NCI-H345 treated with DMSO at 0.1 percent for 48 hours (cell line): ENCODE data around the gene SLC9A9.

Source experiments
- DNase-seq: peaks from one replicate; lab custom pipeline; 2025; ENCODE audit not compliant: unreplicated experiment; lab: John Stamatoyannopoulos, UW

SLC9A9 gene

GRCh38 chr3:143514874-143515273, 333.4 kb downstream of the SLC9A9 start:
- no peak for DNase-seq

GRCh38 chr3:143514109-143514508, 334.2 kb downstream of the SLC9A9 start:
- DNase-seq = no peak

DNA sequence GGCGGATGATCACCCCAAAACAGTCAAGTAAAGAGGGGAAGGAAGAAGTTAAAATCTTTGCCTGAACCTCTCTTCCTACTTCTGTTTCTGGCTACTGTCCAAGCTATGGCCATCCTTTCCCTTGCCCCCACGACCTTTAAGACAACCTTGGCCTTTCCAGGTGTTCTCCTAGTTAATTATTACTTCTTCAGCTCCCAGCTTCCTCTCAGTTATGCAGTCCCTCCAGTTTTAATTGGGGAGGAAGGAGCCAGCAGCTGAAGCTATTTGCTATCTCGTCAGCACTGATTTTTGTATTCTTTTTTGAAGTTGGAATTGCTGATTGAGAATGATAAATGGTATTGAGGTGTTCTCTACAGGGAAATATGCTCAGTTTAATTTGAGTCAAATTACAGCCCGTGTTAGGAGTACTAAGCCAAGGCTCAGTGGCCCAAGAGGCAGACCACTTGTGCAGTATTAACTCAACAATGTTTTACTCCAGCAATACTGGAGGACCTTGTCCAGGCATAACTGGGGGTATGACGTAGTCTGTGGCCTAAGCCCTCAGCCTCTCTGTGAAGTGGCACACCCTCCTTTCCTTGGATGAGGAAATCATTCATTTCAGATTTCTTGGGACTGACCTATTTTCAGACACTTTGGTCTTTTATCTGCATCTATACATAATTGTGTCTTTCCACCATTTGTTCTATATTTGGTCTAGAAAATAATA, 336.9 kb downstream of the SLC9A9 start:
- no peak for DNase-seq

- no peak for DNase-seq
Observed at GRCh38 chr3:143510601-143511000, 337.7 kb downstream of the SLC9A9 start.

DNA sequence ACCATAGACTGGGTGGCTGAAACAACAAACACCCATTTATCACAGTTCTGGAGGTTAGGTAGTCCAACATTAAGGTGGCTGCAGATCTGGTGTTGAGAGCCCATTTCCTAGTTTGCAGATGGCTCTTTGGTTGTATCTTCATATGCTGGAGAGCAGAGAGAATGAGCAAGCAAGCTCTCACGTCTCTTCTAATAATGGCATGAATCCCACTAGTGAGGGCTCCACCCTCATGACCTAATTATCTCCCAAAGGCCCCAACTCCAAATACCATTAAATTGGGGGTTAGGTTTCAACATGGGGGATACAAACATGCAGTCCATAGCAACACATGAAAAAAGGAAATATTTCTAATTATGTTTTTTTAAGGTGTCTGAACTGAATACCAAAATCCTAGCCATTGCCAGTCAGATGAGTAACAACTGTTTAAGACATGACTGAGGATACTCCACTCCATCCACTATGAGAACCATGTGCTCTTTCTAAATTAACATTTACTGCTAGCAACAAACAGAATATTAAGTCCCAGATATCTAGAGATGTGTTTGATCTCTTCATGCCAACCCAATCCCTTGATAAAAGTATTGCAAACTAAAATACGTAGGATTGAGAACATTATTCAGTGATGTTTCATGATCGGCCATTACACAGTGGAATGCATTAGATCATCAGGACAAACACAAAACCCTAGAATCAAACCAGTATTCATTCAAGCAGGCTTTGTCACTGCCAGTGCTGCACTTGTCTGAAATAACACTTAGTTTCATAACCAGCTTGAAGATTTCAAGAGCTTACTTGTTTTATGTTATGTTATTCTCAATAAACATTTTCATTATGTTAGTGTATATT, 340.3 kb downstream of the SLC9A9 start:
- DNase-seq = no peak

DNA sequence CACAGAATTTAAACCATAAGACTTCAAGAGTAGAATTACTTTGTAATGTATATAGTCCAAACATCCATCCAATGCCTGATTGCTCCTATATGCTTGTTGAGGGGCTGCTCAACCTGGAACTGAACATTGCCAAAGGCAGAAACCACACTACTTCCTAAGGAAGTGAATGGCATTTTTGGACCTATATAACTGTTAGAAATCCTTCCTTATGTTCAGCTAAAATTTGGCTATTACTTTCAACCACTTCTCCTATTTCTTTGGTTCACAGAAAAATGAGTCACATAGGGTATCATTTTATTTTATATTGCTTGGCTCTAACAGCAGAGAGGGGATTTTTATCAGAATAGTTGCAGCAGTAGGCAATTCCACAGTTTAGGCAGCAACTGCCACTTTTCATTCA, 342.1 kb downstream of the SLC9A9 start:
- no peak for DNase-seq

DNA sequence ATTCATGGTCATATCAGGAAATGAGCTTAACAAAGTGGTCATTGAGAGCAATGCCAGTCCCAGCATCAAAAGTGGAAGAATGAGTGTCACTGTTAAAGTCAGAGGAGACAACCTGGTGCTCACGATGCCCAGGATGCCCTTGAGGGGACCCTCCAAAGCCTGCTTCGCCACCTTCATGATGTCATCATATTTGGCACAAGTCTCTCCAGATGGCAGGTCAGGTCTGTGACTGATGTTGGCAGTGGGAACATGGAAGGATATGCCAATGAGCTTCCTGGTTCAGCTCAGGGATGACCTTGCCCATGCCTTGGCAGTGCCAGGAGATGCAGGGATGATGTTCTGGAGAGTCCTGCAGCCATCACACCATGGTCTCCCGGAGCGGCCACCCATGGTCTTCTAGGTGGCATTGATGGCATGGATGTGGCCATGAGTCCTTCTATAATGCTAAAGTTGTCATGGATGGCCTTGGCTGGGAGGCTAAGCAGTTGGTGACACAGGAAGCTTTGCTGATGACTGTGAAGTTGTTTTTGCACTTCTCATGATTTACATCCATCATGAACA, 344.9 kb downstream of the SLC9A9 start:
- no peak for DNase-seq

GRCh38 chr3:143502081-143502480, 346.2 kb downstream of the SLC9A9 start:
- no peak for DNase-seq

GRCh38 chr3:143497382-143497781, 350.9 kb downstream of the SLC9A9 start:
- no peak for DNase-seq

DNA sequence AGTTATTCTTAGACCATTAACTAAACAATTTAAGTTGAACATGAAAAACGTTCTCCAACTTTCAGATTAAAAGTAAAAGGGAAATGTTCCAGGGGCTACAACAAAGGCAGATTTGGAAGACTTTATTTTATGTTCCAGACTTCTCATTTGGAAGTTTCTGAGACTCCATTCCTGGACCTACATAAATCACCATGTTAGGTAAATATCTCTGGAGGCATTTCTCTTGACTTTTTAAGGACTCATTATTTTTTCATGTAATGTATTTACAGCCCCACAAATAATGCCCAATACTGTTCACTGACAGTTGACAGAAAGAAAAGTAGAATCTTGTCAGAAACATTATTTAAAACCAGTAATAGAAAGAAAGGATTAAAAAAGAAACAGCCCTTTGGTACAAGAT, 352.1 kb downstream of the SLC9A9 start:
- no peak for DNase-seq

DNA sequence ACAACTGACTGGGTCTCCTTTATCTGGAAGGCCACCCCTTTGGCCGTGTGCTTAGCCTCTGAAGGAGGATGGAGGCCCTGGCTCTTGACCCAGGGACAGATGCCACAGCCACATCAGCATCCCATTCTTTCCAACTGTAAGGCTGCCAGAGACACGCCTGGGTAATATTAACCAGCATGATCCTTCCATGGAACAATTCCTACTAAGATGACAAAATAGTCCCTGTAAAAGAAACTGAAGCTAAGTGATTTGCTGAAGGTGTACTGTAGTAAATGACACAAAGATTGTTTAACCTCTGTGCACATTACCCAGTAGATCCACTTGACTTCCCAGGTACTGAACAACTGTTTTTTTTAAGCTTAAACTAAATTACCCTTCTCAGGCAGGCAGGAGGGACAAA, 352.7 kb downstream of the SLC9A9 start:
- DNase-seq = no peak

DNA sequence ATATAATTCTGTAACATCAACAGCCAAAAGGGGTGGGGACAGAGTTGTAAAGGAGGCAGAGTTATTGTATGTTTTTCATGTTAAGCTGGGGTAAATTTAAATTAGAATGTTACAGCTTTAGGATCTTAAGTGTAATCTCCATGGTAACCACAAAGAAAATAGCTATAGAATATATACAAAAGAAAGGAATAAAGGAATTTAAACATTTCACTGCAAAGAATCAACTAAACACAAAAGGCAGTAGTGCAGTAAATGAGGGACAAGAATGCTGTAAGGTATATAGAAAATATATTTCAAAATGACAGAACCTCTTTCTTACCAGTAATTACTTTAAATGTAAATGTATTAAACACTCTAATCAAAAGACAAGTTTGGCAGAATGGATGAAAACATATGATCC, 361.7 kb downstream of the SLC9A9 start:
- DNase-seq = no peak

GRCh38 chr3:143484846-143485512, 363.3 kb downstream of the SLC9A9 start:
- DNase-seq = no peak

- no peak for DNase-seq
Observed at GRCh38 chr3:143483214-143483613, 365.1 kb downstream of the SLC9A9 start.

GRCh38 chr3:143482106-143483088, 365.9 kb downstream of the SLC9A9 start:
- no peak for DNase-seq

- DNase-seq = no peak
Observed at GRCh38 chr3:143480344-143480743, 367.9 kb downstream of the SLC9A9 start.

DNA sequence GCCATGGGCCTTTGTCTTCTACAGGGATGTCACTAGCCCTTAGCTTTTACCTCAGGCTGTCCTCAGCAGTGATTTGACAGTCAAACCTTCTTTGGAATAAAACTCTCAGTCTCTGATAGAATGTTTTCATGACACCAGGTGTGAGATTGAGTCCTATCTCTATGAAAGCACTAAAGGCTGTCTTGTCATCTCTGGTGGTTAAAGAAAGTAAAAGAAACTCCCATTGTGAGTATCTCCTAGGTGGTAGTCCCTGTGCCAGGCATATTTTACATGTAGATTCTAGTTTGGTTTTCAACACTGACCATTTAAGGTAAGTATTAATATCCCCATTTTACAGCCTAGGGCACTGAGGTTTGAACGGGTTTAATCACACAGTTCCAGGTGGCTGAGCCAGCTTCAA, 368.5 kb downstream of the SLC9A9 start:
- DNase-seq = no peak

DNA sequence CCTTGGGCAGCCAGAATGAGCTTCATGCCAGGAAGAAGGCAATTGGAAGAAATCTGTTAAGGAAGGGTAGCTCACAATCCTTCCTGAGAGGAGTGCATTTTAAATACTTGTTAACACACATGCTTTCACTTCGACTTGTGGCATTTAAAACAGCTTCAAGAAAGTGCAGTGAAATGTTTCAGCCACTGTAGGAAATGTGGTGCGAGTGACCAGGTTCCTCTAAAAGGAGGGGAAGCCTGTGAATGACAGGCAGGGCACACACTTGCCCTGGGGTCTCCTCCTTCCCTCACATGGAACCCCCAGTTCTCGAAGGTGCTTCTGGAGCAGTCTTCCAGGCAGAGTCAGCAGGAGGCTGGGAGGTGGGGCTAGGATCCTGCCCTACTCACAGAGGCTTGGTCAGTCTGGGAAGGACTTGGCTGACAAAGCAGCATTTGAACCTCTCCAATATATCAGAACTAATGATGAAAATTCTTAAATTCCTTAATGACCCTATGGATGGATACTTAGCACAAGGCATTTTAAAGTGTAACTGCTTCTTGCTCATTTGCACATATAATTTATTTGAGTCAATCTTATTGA, 370.1 kb downstream of the SLC9A9 start:
- DNase-seq = no peak

DNA sequence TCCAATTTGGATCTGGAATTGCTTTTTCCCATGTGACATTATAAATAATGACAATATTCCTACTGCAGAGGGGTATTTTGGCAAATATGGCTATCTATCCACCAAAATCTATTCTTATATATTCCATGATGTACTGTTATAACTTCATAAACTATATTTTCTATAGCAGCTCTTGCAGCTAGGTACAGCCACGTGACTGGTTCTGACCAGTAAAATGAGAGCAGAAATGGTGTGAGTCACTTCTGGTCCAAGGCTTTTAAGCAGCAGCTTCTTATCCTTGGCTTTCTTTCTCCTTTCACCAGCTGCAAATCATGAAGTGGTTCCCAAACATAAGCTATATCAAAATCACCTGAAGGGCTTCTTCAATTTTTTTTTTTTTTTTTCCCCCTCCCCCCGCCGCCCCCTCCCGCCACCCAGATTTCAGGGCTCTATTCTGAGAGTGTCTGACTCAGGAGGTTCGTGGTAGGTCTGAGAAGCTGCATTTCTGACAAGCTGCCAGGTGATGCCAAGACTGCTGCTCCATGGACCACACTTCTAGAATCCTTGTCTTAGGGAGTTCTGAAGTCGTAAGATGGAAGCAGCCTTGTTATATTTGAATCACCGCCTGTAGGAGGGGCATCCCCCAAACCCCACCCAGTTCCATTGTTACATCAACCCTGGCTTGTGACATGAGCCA, 371.2 kb downstream of the SLC9A9 start:
- DNase-seq = no peak

- DNase-seq = no peak
Observed at GRCh38 chr3:143475981-143476380, 372.3 kb downstream of the SLC9A9 start.
